NOMO-1 treated with dmso at 0.1 percent for 144 hours (cell line): Measurements from ENCODE around the gene MBD5.

Source experiments
- DNase-seq: peaks from one replicate; lab custom pipeline; 2025; ENCODE audit not compliant: unreplicated experiment; lab: John Stamatoyannopoulos, UW

The MBD5 gene

GRCh38 chr2:148108385-148108784 is 87.5 kb downstream of the MBD5 start:
- no peak for DNase-seq

GRCh38 chr2:148110184-148110583 is 89.3 kb downstream of the MBD5 start:
- no peak for DNase-seq

GRCh38 chr2:148122788-148123187 is 101.9 kb downstream of the MBD5 start:
- DNase-seq, result no peak

- no peak for DNase-seq
Measured at GRCh38 chr2:148124271-148124670, 103.4 kb downstream of the MBD5 start.

- no peak for DNase-seq
Measured at GRCh38 chr2:148130581-148130980, 109.7 kb downstream of the MBD5 start.

GRCh38 chr2:148132412-148132811 is 111.5 kb downstream of the MBD5 start:
- no peak for DNase-seq

- DNase-seq, result no peak
Measured at GRCh38 chr2:148135705-148136104, 114.8 kb downstream of the MBD5 start.

GRCh38 chr2:148136441-148136840 is 115.5 kb downstream of the MBD5 start:
- no peak for DNase-seq

- DNase-seq, result no peak
Measured at GRCh38 chr2:148161909-148162435, 141.1 kb downstream of the MBD5 start.

GRCh38 chr2:148162871-148163270 is 142.0 kb downstream of the MBD5 start:
- no peak for DNase-seq

GRCh38 chr2:148165975-148166374 is 145.1 kb downstream of the MBD5 start:
- no peak for DNase-seq

GRCh38 chr2:148167241-148167766 is 146.4 kb downstream of the MBD5 start:
- no peak for DNase-seq

- no peak for DNase-seq
Measured at GRCh38 chr2:148167855-148168254, 147.0 kb downstream of the MBD5 start.

GRCh38 chr2:148172131-148172753 is 151.4 kb downstream of the MBD5 start:
- DNase-seq, result no peak

GRCh38 chr2:148173168-148173567 is 152.3 kb downstream of the MBD5 start:
- DNase-seq, result no peak

- no peak for DNase-seq
Measured at GRCh38 chr2:148177559-148177958, 156.7 kb downstream of the MBD5 start.

GRCh38 chr2:148179724-148180123 is 158.8 kb downstream of the MBD5 start:
- DNase-seq, result no peak

GRCh38 chr2:148184976-148185375 is 164.1 kb downstream of the MBD5 start:
- DNase-seq, result no peak

- DNase-seq, result no peak
Measured at GRCh38 chr2:148194882-148195281, 174.0 kb downstream of the MBD5 start.

GRCh38 chr2:148201075-148202004 is 180.4 kb downstream of the MBD5 start:
- no peak for DNase-seq

- no peak for DNase-seq
Measured at GRCh38 chr2:148202237-148202636, 181.3 kb downstream of the MBD5 start.

- DNase-seq, result no peak
Measured at GRCh38 chr2:148207111-148207510, 186.2 kb downstream of the MBD5 start.
